Tibial nerve (tissue), 4 donors: ENCODE data around the gene LRRC46. TPM values are rescaled to one million over a fixed set of nuclear protein-coding genes. Genes with fewer than 3 reads are reported as not detected.
A peak's percentile ranks its signal among the peaks of the same experiment; 100 is the strongest.

Experiments used
- DNase-seq, 2 donors: peaks; one replicate each; pipeline ENCODE4 v3.0.0-alpha.2; 2019; ENCODE audit warnings: low spot score in 2 of 2
- H3K27ac ChIP-seq, 4 donors: fragments of 200-600 bp; sonication (generic) in 3 of 4; one replicate each; pipeline ENCODE4 v1.5.1; 2017 to 2019; ENCODE audit warnings: mild to moderate bottlenecking in 1 of 4
- H3K27me3 ChIP-seq, 2 donors: fragments of 200-600 bp; sonication (generic) in 1 of 2; one replicate each; pipeline versions ENCODE4 v1.5.1 to v1.6.0; 2017 to 2019
- H3K36me3 ChIP-seq, 3 donors: fragments of 200-600 bp; sonication (generic); one replicate each; pipeline ENCODE4 v1.5.1; 2018 to 2019
- H3K4me1 ChIP-seq, 4 donors: fragments of 200-600 bp; sonication (generic) in 3 of 4; one replicate each; pipeline ENCODE4 v1.5.1; 2017 to 2019
- H3K4me3 ChIP-seq, 4 donors: fragments of 200-600 bp; sonication (generic) in 3 of 4; one replicate each; pipeline ENCODE4 v1.5.1; 2017 to 2019; ENCODE audit warnings: mild to moderate bottlenecking in 1 of 4, moderate library complexity in 1 of 4
- H3K9me3 ChIP-seq, 4 donors: fragments of 200-600 bp; sonication (generic) in 3 of 4; one replicate each; pipeline ENCODE4 v1.5.1; 2017 to 2019
- EP300 ChIP-seq, 2 donors: sonication (generic); formaldehyde crosslinking; IDR thresholded peaks; one replicate each; pipeline ENCODE4 v1.6.1; 2017; ENCODE audit warnings: antibody characterized with exemption in 2 of 2, mild to moderate bottlenecking in 1 of 2
- POLR2A ChIP-seq, 2 donors: fragments of 450-650 bp; IDR thresholded peaks; one replicate each; pipeline ENCODE4 v1.6.1; 2017; ENCODE audit warnings: antibody characterized with exemption in 2 of 2, mild to moderate bottlenecking in 2 of 2, moderate library complexity in 2 of 2
- WGBS, 2 donors: methylation state at CpG; one replicate each; pipeline ENCODE4 v1.1.5; 2018; 5-methylcytosine and 5-hydroxymethylcytosine counted together
- total RNA-seq, 4 donors: library from RNA; depleted of rRNA; stranded (reverse); fragments of >200 nt; gene quantifications; one replicate each; pipeline ENCODE4 v1.1.0, GENCODE V29; 2016
- TF ChIP-seq, protein P1 (sequence below), 5 experiments: fragments of 200-600 bp in 3 of 5; fragments of 450-650 bp in 2 of 5; sonication (generic) in 3 of 5; IDR thresholded peaks; one replicate each; pipeline ENCODE4 v1.5.1; 2016 to 2019; ENCODE audit warnings: antibody characterized with exemption in 5 of 5, mild to moderate bottlenecking in 3 of 5, moderate library complexity in 2 of 5

LRRC46 gene
- total RNA-seq, 4 donors from 2014 or later = 0.60 TPM; not detected in 3

- H3K9me3 ChIP-seq = no peaks in the 10 kb centered on the region
- no peaks in the 10 kb centered on the region for H3K27me3 ChIP-seq
- TF ChIP-seq, protein P1, sequence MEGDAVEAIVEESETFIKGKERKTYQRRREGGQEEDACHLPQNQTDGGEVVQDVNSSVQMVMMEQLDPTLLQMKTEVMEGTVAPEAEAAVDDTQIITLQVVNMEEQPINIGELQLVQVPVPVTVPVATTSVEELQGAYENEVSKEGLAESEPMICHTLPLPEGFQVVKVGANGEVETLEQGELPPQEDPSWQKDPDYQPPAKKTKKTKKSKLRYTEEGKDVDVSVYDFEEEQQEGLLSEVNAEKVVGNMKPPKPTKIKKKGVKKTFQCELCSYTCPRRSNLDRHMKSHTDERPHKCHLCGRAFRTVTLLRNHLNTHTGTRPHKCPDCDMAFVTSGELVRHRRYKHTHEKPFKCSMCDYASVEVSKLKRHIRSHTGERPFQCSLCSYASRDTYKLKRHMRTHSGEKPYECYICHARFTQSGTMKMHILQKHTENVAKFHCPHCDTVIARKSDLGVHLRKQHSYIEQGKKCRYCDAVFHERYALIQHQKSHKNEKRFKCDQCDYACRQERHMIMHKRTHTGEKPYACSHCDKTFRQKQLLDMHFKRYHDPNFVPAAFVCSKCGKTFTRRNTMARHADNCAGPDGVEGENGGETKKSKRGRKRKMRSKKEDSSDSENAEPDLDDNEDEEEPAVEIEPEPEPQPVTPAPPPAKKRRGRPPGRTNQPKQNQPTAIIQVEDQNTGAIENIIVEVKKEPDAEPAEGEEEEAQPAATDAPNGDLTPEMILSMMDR (IDR thresholded peaks at IDR 0.05) = no peak
- TF ChIP-seq EP300 (IDR thresholded peaks at IDR 0.05) = no peak
- TF ChIP-seq POLR2A (IDR thresholded peaks at IDR 0.05) = no peak
- no peak for DNase-seq
- no peak overlapping the region for H3K4me3 ChIP-seq
- H3K4me1 ChIP-seq = peaks cover 0 to 38% (median 7%) of the 10 kb centered on the region in 4 donors
- no peak overlapping the region for H3K27ac ChIP-seq
- WGBS, 2 donors = 88 to 90% methylated on average over 13 of the region's 13 CpGs
- peaks cover 0 to 46% (median 0%) of the 10 kb centered on the region in 3 donors for H3K36me3 ChIP-seq
These were observed 7.2 kb downstream of the LRRC46 start for GRCh38 chr17:47838636-47839035.

GRCh38 chr17:47839071-47839470 is 7.6 kb downstream of the LRRC46 start:
- WGBS, 2 donors = 89 to 90% methylated on average over 5 of the region's 5 CpGs
- Histone ChIP-seq H3K36me3 (peaks cover 0 to 46% (median 0%) of the 10 kb centered on the region in 3 donors), H3K27ac (no peak overlapping the region), H3K9me3 (no peaks in the 10 kb centered on the region), H3K4me3 (no peak overlapping the region), H3K27me3 (no peaks in the 10 kb centered on the region), H3K4me1 (peaks cover 0 to 38% (median 7%) of the 10 kb centered on the region in 4 donors)
- DNase-seq = no peak
- TF ChIP-seq EP300 (IDR thresholded peaks at IDR 0.05) = no peak
- TF ChIP-seq, protein P1 (IDR thresholded peaks at IDR 0.05) = no peak
- no peak for TF ChIP-seq POLR2A (IDR thresholded peaks at IDR 0.05)

GRCh38 chr17:47840001-47840741 is 8.7 kb downstream of the LRRC46 start:
- Histone ChIP-seq H3K4me1 (peaks cover 0 to 38% (median 7%) of the 10 kb centered on the region in 4 donors), H3K36me3 (peaks cover 0 to 44% (median 0%) of the 10 kb centered on the region in 3 donors), H3K27me3 (peaks cover 0 to 4% of the 10 kb centered on the region in 2 donors), H3K4me3 (peak overlapping the region; percentile 56 to 73 (median 70)), H3K27ac (peak overlapping the region in 3 of 4 donors; percentile 42 to 81 (median 76)), H3K9me3 (no peaks in the 10 kb centered on the region)
- WGBS, 2 donors = 39 to 69% methylated on average over 12 to 13 of the region's 17 CpGs
- TF ChIP-seq EP300 (IDR thresholded peaks at IDR 0.05) (no peak), POLR2A (IDR thresholded peaks at IDR 0.05) (no peak)
- TF ChIP-seq, protein P1 (IDR thresholded peaks at IDR 0.05) = no peak
- DNase-seq = peak in 1 of 2 donors; percentile 22

DNA sequence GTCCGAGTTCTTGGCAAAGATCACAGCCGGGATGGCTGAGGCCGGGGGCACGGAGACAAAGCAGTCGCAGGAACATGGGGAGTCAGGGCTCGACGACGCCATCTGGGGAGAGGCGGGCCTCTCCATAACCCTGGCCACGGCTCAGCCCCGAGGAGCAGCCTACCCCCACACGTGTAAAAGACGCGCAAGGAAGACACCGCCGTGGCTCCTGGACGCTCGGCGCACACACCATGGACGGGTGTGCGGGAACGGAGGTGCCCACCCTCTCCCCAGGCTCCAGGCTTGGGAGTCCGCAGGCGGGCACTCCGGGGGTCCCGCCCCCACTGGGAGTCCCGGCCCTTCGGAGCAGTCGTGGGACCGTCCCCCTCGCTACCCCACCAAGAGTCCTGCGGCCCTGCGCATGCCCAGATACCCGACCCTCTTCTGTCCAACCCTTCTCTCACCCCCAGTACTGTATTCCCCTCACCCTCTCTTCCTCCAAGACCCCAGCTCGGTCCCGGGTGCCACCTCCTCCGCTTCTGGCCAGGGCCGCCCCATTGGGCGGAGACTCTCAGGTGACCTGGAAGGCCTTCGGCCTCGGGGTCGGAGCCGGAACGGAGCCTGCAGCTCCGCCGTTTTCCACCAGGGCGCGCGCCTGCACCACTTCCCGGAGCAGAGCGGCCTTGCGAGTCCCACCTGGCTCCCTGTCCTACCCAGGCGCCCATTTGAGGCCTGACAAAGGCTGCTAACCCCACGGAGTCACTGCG is 9.4 kb downstream of the LRRC46 start, which contains the start of gene SCRN2:
TSS of gene SCRN2 (minus strand) at position 532 of the 746 bp plus-strand sequence. CDS start at position 102, 430 bp downstream.
- Histone ChIP-seq H3K36me3 (peaks cover 0 to 38% (median 0%) of the 10 kb centered on the region in 3 donors), H3K27me3 (peaks cover 0 to 11% of the 10 kb centered on the region in 2 donors), H3K9me3 (no peaks in the 10 kb centered on the region), H3K4me3 (peak within 1 kb of the TSS; percentile 56 to 73 (median 70)), H3K4me1 (peaks cover 0 to 38% (median 7%) of the 10 kb centered on the region in 4 donors), H3K27ac (peak within 1 kb of the TSS; percentile 42 to 81 (median 66))
- DNase-seq = peak; percentile 82 to 89
- peak in 1 of 2 donors; percentile 39 for TF ChIP-seq EP300 (IDR thresholded peaks at IDR 0.05)
- TF ChIP-seq, protein P1 (IDR thresholded peaks at IDR 0.05) = peak; percentile 94 to 99 (median 98)
- peak in 1 of 2 donors; percentile 33 for TF ChIP-seq POLR2A (IDR thresholded peaks at IDR 0.05)
- 0 to 1% methylated on average over 39 to 51 of the region's 55 CpGs for WGBS, 2 donors
